Mucosa of rectum (tissue), 2 donors: ENCODE data around the gene CIBAR2.

Source experiments
- H3K27ac ChIP-seq, 2 donors: one replicate each; pipeline ENCODE4 v1.7.0; 2013; ENCODE audit warnings: inconsistent platforms in 2 of 2, low read depth in 2 of 2, low read length in 2 of 2
- H3K27me3 ChIP-seq, 2 donors: one replicate each; pipeline ENCODE4 v1.7.0; 2013; ENCODE audit warnings: low read length in 2 of 2; ENCODE audit not compliant: control insufficient read depth in 2 of 2, insufficient read depth in 2 of 2
- H3K36me3 ChIP-seq, 2 donors: one replicate each; pipeline ENCODE4 v1.7.0; 2013; ENCODE audit warnings: low read length in 2 of 2; ENCODE audit not compliant: control insufficient read depth in 2 of 2, insufficient read depth in 2 of 2
- H3K4me1 ChIP-seq, 2 donors: one replicate each; pipeline ENCODE4 v1.7.0; 2013; ENCODE audit warnings: low read length in 2 of 2, mild to moderate bottlenecking in 1 of 2; ENCODE audit not compliant: control insufficient read depth in 2 of 2, insufficient read depth in 2 of 2
- H3K4me3 ChIP-seq, 2 donors: one replicate each; pipeline ENCODE4 v1.7.0; 2013; ENCODE audit warnings: low read length in 2 of 2
- H3K9ac ChIP-seq, 2 donors: one replicate each; pipeline ENCODE4 v1.7.0; 2013; ENCODE audit warnings: low read length in 2 of 2, low read depth in 1 of 2, mild to moderate bottlenecking in 1 of 2
- H3K9me3 ChIP-seq, 2 donors: one replicate each; pipeline ENCODE4 v1.7.0; 2013; ENCODE audit warnings: low read length in 2 of 2; ENCODE audit not compliant: control insufficient read depth in 2 of 2
- donor health status: healthy.
- donor health status: Normal muscosa, but diverticular disease.

The CIBAR2 gene

DNA sequence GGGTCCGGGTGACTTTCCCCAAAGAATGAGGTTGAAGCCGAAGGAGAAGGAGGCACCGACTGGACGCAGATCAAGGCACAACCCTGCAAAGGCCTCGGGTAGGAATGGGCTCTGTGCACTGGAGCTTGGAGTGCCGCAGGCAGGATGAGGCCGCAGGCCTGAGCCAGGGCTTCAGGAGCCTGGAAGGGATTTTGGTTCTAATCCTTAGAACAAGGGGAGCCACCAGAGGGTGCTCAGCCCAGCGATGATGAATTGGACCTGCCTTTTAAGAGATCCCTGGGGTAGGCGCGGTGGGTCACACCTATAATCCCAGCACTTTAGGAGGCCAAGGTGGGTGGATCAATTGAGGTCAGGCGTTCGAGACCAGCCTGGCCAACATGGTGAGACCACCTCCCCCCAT, 8.1 kb downstream of the CIBAR2 start:
- Histone ChIP-seq H3K9ac (no peak overlapping the region), H3K27me3 (no peaks in the 10 kb centered on the region), H3K4me1 (peaks cover 2 to 12% of the 10 kb centered on the region in 2 donors), H3K9me3 (no peaks in the 10 kb centered on the region), H3K36me3 (no peaks in the 10 kb centered on the region), H3K27ac (no peak overlapping the region), H3K4me3 (no peak overlapping the region)

DNA sequence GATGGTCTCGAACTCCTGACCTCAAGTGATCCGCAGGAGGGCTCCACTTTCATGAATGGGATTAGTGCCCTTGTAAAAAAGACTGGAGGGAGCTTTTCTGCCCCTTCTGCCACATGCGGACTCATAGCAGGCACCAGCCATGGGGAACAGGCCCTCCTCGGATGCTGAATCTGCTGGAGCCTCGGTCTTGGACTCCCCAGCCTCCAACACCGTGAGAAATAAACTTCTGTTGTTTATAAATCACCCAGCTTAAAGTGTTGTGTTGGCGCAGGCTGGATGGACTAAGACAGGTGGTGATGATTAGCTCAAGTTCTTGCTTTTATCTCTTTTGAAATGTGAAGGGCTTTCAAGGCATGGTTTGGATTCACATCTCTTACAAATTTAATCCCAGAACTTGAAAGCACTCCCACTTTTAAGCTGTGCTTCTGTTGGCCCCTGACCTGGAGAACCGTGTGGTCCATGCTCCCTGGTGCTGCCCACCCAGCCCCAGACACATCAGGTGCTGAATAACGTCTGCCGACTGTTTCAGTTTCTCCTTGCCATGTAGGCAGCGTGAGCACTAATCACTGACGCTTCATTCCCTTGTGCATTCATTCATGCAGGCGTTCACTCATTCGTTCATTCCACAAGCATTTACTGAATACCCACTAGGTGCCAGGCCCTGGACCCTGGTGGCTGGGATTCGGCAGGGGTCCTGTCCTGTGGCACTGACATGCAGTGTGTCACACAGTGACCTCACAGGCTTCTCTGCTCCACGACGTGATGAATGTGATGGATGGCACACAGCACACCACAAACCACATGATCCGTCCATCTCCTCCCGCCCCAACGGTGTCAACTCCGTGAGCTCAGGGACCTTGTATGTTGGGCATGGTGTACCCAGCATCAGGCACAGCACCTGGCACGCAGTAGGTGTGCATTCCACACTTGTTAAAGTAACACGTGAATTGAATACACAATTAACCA, 8.9 kb downstream of the CIBAR2 start:
- Histone ChIP-seq H3K27ac (no peak overlapping the region), H3K9me3 (no peaks in the 10 kb centered on the region), H3K4me3 (no peak overlapping the region), H3K36me3 (no peaks in the 10 kb centered on the region), H3K27me3 (no peaks in the 10 kb centered on the region), H3K4me1 (peaks cover 2 to 12% of the 10 kb centered on the region in 2 donors), H3K9ac (no peak overlapping the region)

DNA sequence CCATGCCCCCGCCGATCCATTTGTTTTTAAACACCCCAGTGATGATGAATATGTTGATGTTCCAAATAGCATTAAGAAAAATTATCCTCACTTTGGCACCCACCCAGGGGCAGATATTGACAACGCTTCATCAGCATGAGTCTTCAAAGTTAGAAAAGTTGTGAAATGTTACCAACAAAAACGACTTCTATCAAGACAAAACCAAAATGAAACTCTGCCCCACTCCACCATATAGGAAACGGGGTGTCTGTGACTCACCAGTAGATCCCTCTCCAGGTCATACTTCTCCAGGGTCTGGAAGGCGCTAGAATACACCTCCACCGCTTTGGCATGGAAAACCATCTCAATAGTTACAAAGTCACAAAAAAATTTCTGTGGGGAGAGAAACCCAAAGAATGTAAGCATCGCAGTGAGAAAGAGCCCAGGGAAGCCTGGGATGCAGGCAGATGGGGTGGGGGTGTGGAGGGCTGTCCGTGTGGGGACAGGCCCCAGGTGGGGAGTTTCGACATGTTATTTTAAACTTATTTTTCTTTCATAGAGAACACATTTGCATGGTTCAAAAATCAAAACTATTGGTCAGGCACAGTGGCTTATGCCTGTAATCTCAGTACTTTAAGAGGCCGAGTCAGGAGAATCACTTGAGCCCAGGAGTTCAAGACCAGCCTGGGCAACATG, 10.2 kb downstream of the CIBAR2 start:
- H3K4me1 ChIP-seq: peaks cover 2 to 12% of the 10 kb centered on the region in 2 donors
- peaks cover 0 to under 1% of the 10 kb centered on the region in 2 donors for H3K27me3 ChIP-seq
- H3K4me3 ChIP-seq: no peak overlapping the region

DNA sequence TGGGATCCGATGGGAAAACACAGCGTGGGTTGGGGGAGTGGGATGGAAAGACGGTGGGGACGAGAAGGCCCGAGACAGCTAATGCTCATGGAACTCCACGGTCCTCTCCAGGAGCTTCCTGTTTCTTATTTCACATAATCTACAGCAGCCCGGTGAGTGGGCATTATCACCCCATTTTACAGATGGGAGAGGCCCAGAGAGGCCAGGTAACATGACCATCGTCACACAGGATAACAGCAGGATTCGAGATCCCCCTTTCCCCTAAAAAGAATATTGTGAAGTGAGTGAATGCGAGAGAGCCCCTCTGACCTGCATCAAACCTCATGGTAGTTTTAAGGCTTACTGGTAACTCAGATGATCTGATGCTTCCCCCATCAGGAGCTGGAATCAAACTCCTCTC, 12.0 kb downstream of the CIBAR2 start:
- H3K4me1 ChIP-seq: peaks cover 2 to 12% of the 10 kb centered on the region in 2 donors
- H3K27ac ChIP-seq: no peak overlapping the region
- no peak overlapping the region for H3K4me3 ChIP-seq
- H3K9me3 ChIP-seq: no peaks in the 10 kb centered on the region
- H3K36me3 ChIP-seq: no peaks in the 10 kb centered on the region
- peaks cover 0 to 2% of the 10 kb centered on the region in 2 donors for H3K27me3 ChIP-seq
- no peak overlapping the region for H3K9ac ChIP-seq

More for the DNA sequence above, 10.2 kb downstream of the CIBAR2 start:
- Histone ChIP-seq H3K9ac (no peak overlapping the region), H3K27ac (no peak overlapping the region), H3K36me3 (no peaks in the 10 kb centered on the region), H3K9me3 (no peaks in the 10 kb centered on the region)

DNA sequence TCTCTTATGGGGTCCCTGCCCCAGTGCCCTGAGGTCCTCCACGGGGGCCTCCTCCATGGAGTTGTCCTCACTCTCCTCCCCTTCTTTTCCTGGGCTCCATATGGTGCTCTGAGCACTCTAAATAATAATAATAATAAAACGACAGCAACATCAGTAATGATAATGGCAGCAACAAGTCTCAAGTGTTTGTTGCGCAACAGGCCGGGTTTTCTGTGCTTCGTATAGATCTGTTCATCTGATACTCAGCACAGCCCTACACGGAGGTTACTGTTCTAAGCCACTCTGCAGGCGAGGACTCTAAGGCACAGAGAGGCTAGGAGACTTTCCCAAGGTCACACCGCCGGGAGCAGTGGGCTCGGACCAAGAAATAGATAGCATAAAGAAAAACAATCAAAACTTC, 13.7 kb downstream of the CIBAR2 start:
- Histone ChIP-seq H3K27me3 (peaks cover 0 to 2% of the 10 kb centered on the region in 2 donors), H3K9me3 (no peaks in the 10 kb centered on the region), H3K4me3 (no peak overlapping the region), H3K4me1 (peaks cover 0 to under 1% of the 10 kb centered on the region in 2 donors), H3K27ac (no peak overlapping the region), H3K9ac (no peak overlapping the region), H3K36me3 (no peaks in the 10 kb centered on the region)

DNA sequence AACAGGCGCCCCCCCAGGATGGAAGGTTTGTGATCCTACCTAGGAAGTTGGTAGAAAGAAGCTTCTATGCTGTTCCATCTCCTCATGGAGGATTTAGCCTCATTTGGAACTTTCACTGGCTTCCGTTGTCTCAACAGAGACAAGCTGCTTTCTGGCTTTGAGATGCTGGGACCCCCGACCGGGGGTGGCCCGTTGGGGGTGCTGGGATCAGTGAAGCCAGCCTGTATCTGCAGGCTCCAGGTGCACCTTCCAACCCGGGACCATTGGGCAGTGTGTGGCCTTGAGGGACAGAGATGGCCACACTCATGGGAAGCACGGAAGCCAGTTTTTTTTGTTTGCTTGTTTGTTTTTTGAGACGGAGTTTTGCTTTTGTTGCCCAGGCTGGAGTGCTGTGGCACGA, 15.4 kb downstream of the CIBAR2 start:
- H3K4me3 ChIP-seq: no peak overlapping the region
- H3K9ac ChIP-seq: no peak overlapping the region
- H3K9me3 ChIP-seq: no peaks in the 10 kb centered on the region
- H3K4me1 ChIP-seq: no peaks in the 10 kb centered on the region
- H3K27ac ChIP-seq: no peak overlapping the region
- no peaks in the 10 kb centered on the region for H3K36me3 ChIP-seq
- peaks cover 0 to 2% of the 10 kb centered on the region in 2 donors for H3K27me3 ChIP-seq

DNA sequence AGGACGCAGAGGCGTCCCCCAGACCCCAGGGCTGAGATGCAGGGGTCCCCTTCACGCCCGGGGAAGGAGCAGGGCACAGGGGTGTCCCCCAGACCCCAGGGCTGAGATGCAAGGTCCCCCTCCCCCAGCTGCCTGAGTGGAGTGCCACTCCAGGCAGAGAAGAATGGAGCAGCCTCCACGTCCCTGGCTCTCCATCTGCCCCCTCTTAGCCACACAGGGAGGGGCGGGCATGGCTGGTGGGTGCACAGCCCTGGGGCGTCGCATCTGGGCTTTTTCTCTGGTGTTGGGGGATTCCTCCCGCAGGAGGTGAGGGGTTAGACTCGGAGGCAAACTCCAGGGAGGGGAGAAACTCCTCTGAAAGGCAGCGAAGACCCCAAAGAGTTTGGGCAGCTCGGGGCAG, 17.5 kb downstream of the CIBAR2 start:
- no peak overlapping the region for H3K9ac ChIP-seq
- H3K36me3 ChIP-seq: no peaks in the 10 kb centered on the region
- H3K27ac ChIP-seq: no peak overlapping the region
- H3K4me1 ChIP-seq: peaks cover 6% of the 10 kb centered on the region in 2 donors
- peaks cover 0 to 2% of the 10 kb centered on the region in 2 donors for H3K27me3 ChIP-seq
- H3K4me3 ChIP-seq: no peak overlapping the region
- no peaks in the 10 kb centered on the region for H3K9me3 ChIP-seq

DNA sequence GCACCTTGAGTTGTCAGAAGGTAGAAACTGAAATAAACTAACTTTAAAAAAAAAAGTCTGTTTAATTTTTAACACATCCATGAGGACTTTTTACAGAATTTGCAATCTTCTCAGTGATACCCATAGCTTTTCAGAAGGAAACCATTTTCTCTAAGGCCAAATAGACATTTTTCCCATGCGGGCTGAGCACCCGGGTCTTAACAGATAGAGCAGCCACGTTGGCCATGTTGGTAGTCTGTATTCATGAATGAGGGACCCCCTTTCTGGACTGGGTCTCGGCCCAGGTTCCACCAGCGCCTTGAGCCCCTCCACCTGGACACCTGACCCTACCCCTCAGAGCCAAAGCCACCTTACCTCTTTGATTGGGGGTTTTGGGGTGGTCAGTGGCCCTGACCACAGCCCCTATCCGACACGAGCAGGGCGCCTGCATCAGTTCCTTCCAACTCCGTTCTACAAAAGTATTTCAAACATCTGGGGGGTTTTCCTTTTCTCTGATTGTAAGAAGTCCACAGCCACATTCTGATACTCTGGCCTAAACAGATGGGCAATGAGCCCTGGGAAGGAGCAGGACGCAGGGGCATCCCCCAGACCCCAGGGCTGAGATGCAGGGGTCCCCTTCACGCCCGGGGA, 18.0 kb downstream of the CIBAR2 start:
- Histone ChIP-seq H3K4me1 (peaks cover 6% of the 10 kb centered on the region in 2 donors), H3K36me3 (peaks cover 0 to under 1% of the 10 kb centered on the region in 2 donors), H3K4me3 (no peak overlapping the region), H3K27me3 (peaks cover 0 to 2% of the 10 kb centered on the region in 2 donors), H3K27ac (no peak overlapping the region), H3K9me3 (no peaks in the 10 kb centered on the region), H3K9ac (no peak overlapping the region)

DNA sequence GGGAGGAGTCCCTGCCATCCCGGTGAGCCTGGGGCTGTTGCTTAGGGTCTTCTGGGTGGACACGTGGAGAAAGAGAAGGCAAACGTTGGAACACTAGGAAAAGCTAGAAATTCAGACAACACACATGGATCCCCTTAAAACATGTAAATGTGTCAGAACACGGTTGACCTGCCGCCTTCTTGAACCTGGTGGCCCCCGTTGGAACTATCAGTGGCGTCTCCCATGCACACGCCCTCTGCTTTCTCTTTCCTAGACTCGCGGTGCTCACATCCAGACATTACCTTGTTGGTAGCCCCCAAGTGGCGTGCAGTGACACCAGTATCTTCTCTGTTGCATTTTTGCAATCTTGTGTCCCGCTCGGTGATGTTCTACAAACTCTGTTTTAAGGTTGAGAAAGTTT, 18.6 kb downstream of the CIBAR2 start:
- Histone ChIP-seq H3K27ac (no peak overlapping the region), H3K36me3 (peaks cover 5 to 6% of the 10 kb centered on the region in 2 donors), H3K9me3 (no peaks in the 10 kb centered on the region), H3K4me3 (no peak overlapping the region), H3K27me3 (peaks cover 0 to 2% of the 10 kb centered on the region in 2 donors), H3K9ac (no peak overlapping the region), H3K4me1 (peaks cover 6% of the 10 kb centered on the region in 2 donors)

DNA sequence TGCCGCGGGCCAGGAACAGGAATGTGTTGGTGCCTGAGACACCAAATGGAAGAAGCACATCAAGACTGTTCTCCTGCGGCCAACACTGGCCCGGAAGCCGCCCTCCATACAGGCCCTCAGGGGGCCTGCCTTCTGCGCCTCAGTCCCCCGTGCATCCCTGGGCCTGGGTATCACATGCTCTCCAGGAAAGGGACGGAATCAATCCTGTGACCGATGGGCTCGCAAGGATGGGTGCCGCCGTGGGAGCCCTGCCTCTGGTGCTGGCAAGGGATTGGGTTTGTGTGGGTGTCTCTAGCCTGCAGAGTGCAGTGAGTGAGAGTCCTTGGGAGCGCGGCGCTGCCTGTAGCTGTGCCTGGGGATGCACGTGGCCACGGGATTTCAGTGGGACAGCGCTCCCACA, 19.4 kb downstream of the CIBAR2 start:
- peaks cover 11% of the 10 kb centered on the region in 2 donors for H3K36me3 ChIP-seq
- H3K9ac ChIP-seq: no peak overlapping the region
- peaks cover 0 to 2% of the 10 kb centered on the region in 2 donors for H3K27me3 ChIP-seq
- no peaks in the 10 kb centered on the region for H3K9me3 ChIP-seq
- no peak overlapping the region for H3K4me3 ChIP-seq
- H3K27ac ChIP-seq: no peak overlapping the region
- peaks cover 6% of the 10 kb centered on the region in 2 donors for H3K4me1 ChIP-seq
